ENCODE results near the gene MYBPC3.

MYBPC3 gene

DNA sequence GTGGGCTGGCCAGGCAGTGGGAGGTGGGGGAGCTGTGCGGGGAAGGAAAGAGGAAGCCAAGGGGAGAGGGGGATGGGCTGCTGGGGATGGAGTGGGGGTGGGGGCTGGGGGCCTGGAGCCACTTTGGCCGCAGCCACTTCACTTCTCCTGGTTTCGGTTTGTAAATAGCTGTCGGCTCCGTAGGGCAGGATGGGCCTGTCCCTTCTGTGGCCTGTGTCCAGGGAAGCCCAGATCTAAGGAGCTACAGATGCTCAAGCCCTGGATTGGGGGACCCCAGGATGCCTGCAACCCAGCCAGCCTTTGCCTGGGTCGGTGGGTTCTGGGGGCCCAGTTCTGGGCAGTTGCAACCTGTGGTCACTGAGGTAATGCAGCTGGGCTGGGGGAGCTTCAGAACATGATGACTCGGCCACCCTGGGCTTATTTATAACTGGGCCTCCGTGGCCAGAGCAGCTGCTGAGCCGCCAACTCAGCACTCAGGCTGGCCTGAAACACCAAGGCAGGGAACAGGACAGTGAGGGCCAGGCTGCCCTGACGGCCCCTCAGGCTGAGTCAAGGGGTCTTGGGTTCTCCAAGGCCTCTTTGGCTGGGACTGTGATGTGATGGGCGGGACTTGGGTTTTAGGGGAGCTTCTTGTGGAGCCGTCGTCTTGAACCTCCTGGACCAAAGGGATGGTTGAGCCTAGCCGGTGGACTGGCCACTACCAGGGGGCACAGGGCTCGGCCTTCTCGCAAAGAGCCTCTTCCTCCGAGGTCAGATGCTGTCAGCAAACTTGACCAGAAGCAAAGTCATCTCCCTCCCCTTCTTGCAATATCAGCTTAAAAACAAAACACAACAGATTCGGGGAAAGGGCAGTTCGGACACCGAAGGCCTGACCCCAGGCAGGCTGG lies 40.9 kb upstream of the MYBPC3 start:
- H3K27me3 ChIP-seq (ENCODE audit: control insufficient read depth, insufficient read depth, low read length), result no peaks in the 10 kb centered on the region
- no peaks in the 10 kb centered on the region for H3K9me3 ChIP-seq (ENCODE audit: control insufficient read depth, insufficient read depth, low read length)
- no peak overlapping the region for H3K4me3 ChIP-seq (ENCODE audit: low read length)
- no CpG with 5 or more reads among the region's 20 CpGs for WGBS (ENCODE audit: insufficient coverage, insufficient read length)
- DNase-seq (ENCODE audit: low read depth, low spot score), result no peak
- no peaks in the 10 kb centered on the region; the same call in 1 of the 2 replicates for H3K4me1 ChIP-seq (ENCODE audit: control insufficient read depth, insufficient read depth, low read length)
- H3K27ac ChIP-seq (ENCODE audit: low read length), result no peak overlapping the region
- no peaks in the 10 kb centered on the region for H3K36me3 ChIP-seq (ENCODE audit: control insufficient read depth, insufficient read depth, low read length)

DNA sequence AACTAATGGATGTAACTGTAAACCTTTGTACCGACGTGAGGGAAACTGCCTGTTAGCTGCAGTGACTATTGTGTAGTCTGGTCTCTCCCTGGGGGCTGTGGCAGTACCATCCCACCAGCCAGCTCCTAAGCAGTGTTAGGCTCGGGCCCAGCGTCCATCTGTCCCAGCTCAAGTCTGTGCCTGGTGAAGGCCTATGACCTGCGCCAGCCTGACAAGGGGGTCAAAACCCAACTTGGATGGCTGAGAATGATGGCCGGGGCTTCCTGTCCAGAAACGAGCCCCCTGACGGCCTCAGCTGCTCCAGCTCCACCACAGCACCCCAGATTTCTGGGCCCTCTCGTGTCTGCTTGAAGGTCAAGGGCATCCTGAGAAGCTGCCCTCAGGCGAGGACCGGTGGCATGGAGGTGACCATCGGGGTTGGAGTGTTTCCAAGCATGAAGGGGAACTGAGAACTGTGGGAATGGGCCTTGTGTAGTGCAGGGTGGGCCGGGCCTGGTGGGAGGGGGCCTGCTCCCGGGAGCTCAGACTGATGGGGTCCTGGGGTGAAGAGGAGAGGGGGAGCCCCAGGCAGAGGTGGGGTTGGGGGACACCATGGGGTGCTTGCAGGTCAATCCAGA lies 40.2 kb upstream of the MYBPC3 start:
- no peaks in the 10 kb centered on the region for H3K9me3 ChIP-seq (ENCODE audit: control insufficient read depth, insufficient read depth, low read length)
- H3K4me3 ChIP-seq (ENCODE audit: low read length), result no peak overlapping the region
- no peaks in the 10 kb centered on the region for H3K36me3 ChIP-seq (ENCODE audit: control insufficient read depth, insufficient read depth, low read length)
- H3K27ac ChIP-seq (ENCODE audit: low read length), result no peak overlapping the region
- no peaks in the 10 kb centered on the region for H3K27me3 ChIP-seq (ENCODE audit: control insufficient read depth, insufficient read depth, low read length)
- H3K4me1 ChIP-seq (ENCODE audit: control insufficient read depth, insufficient read depth, low read length), result no peaks in the 10 kb centered on the region; the same call in 1 of the 2 replicates
- WGBS (ENCODE audit: insufficient coverage, insufficient read length), result no CpG with 5 or more reads among the region's 14 CpGs
- no peak for DNase-seq (ENCODE audit: low read depth, low spot score)

DNA sequence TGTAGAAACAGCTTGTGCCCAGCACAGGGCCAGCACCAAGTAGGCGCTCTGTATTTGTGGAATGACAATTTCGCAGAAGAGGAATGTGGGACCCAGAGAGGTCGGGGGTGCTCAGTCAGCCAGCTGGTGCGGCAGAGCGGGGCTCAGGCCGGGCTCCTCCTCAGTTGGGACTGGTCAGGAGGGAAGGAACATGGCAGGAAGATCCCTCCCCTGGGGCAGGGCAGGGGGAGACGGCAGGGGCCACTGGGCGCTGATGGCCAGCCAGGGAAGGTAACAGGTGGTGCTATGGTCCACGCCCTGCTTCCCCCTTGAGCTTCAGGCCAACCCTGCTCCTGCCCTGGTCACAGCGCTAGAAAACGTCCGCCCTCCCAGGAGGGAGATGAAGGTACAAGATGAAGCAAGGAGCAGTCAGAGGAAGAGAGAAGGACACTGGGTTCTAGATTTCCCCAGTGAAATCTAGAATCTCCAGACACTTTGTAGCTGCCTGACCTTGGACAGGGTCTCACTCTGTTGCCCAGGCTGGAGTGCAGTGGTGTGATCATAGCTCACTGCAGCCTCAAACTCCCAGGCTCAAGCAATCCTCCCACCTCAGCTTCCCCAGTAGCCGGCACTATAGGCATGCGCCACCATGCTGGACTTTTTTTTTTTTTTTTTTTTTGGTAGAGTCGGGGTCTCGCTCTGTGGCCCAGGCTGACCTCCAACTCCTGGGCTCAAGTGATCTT lies 39.4 kb upstream of the MYBPC3 start:
- WGBS (ENCODE audit: insufficient coverage, insufficient read length), result no CpG with 5 or more reads among the region's 16 CpGs
- H3K27ac ChIP-seq (ENCODE audit: low read length), result no peak overlapping the region

DNA sequence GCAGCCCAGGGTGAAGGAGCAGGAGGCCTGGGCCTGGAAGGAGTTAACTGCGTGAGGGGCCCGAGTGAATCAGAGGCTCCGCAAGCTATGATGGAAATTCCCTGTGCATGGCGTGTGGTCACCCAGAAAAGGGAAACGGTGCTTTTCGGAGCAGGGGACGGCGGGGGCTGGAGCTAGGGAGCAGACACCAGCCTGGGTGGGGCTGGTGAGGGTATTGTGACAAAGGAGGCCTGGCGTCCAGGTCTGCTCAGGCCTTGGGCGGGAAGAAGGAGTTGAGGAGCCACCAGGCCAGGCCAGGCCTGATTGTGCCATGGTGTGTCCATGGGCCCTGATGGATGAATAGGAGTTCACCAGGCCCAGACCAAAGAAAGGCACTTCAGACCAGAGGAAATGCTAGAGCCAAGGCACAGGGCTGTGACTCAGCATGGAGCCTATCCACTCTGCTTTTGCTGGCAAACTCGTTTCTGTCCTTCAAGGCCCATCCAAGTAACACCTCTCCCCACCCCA lies 38.6 kb upstream of the MYBPC3 start:
- no CpG with 5 or more reads among the region's 11 CpGs for WGBS (ENCODE audit: insufficient coverage, insufficient read length)
- H3K27ac ChIP-seq (ENCODE audit: low read length), result no peak overlapping the region
- H3K27me3 ChIP-seq (ENCODE audit: control insufficient read depth, insufficient read depth, low read length), result no peaks in the 10 kb centered on the region
- no peak for DNase-seq (ENCODE audit: low read depth, low spot score)
- H3K36me3 ChIP-seq (ENCODE audit: control insufficient read depth, insufficient read depth, low read length), result no peaks in the 10 kb centered on the region
- no peak overlapping the region for H3K4me3 ChIP-seq (ENCODE audit: low read length)
- H3K9me3 ChIP-seq (ENCODE audit: control insufficient read depth, insufficient read depth, low read length), result no peaks in the 10 kb centered on the region
- no peaks in the 10 kb centered on the region; the same call in 1 of the 2 replicates for H3K4me1 ChIP-seq (ENCODE audit: control insufficient read depth, insufficient read depth, low read length)

More for the DNA sequence above, 39.4 kb upstream of the MYBPC3 start:
- DNase-seq (ENCODE audit: low read depth, low spot score), result no peak
- Histone ChIP-seq H3K36me3 (ENCODE audit: control insufficient read depth, insufficient read depth, low read length) (no peaks in the 10 kb centered on the region), H3K4me3 (ENCODE audit: low read length) (no peak overlapping the region), H3K4me1 (ENCODE audit: control insufficient read depth, insufficient read depth, low read length) (no peaks in the 10 kb centered on the region; the same call in 1 of the 2 replicates), H3K27me3 (ENCODE audit: control insufficient read depth, insufficient read depth, low read length) (no peaks in the 10 kb centered on the region), H3K9me3 (ENCODE audit: control insufficient read depth, insufficient read depth, low read length) (no peaks in the 10 kb centered on the region)

DNA sequence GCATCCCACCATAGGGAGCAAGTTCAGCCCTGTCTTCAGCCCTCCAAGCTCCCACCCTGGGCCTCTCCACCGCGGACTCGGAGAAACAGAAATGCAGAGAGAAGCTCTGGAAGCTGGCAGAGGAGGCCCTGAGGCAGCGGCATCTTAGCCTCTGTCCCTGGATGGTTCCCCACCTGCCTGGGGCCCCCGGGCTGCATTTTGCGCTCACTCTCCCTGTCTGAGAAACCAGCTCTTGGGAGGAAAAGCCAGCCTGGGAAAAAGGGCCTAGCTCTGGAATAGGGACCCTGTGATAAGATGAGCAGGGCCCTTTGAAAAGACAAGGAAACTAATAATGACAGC lies 37.9 kb upstream of the MYBPC3 start:
- no peaks in the 10 kb centered on the region; the same call in 1 of the 2 replicates for H3K4me1 ChIP-seq (ENCODE audit: control insufficient read depth, insufficient read depth, low read length)
- no peaks in the 10 kb centered on the region for H3K9me3 ChIP-seq (ENCODE audit: control insufficient read depth, insufficient read depth, low read length)
- H3K27me3 ChIP-seq (ENCODE audit: control insufficient read depth, insufficient read depth, low read length), result no peaks in the 10 kb centered on the region
- DNase-seq (ENCODE audit: low read depth, low spot score), result no peak
- no CpG with 5 or more reads among the region's 6 CpGs for WGBS (ENCODE audit: insufficient coverage, insufficient read length)
- H3K4me3 ChIP-seq (ENCODE audit: low read length), result no peak overlapping the region
- no peak overlapping the region for H3K27ac ChIP-seq (ENCODE audit: low read length)
- H3K36me3 ChIP-seq (ENCODE audit: control insufficient read depth, insufficient read depth, low read length), result no peaks in the 10 kb centered on the region

DNA sequence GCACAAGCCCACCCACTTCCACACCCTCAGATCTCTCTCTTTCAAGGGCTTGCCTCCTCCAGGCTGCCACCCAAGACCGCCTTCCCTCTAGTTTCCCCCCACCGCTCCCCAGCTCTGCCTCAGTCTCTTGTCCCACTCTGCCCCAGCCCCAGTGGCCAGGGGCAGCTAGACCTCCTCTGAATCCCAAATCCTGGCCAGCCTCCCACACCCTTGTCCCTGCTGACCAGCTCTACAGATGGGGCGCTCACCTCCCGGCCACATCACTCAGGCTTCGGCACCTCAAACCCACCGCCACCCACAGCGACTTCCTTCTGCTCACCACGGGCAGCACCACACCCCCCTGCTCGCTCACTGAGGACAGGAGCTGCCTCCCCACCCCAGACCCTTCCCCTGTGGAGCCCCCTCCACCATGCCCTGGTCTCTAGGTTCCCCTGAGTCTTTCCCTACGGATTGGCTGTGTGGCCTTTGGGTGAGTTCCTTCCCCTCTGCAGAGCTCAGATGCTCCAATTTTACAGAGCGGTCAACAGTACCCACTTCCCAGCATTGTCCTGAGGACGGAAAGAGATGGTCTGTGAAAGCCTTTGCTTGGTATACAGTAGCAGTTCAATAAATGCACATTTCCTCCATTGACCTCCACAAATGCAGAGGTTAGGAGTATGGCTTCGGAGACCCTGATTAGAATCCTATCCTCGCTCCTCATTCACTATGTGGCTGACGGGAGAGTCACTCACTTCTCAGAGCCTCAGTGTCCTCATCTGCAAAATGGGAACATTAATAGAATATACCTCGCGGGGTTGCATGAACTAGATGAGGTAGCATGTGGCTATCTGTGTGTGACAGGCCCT lies 37.3 kb upstream of the MYBPC3 start:
- no CpG with 5 or more reads among the region's 17 CpGs for WGBS (ENCODE audit: insufficient coverage, insufficient read length)
- no peak overlapping the region for H3K27ac ChIP-seq (ENCODE audit: low read length)
- H3K9me3 ChIP-seq (ENCODE audit: control insufficient read depth, insufficient read depth, low read length), result no peaks in the 10 kb centered on the region
- no peak overlapping the region for H3K4me3 ChIP-seq (ENCODE audit: low read length)
- DNase-seq (ENCODE audit: low read depth, low spot score), result no peak
- H3K27me3 ChIP-seq (ENCODE audit: control insufficient read depth, insufficient read depth, low read length), result no peaks in the 10 kb centered on the region
- H3K36me3 ChIP-seq (ENCODE audit: control insufficient read depth, insufficient read depth, low read length), result no peaks in the 10 kb centered on the region
- no peaks in the 10 kb centered on the region for H3K4me1 ChIP-seq (ENCODE audit: control insufficient read depth, insufficient read depth, low read length)

DNA sequence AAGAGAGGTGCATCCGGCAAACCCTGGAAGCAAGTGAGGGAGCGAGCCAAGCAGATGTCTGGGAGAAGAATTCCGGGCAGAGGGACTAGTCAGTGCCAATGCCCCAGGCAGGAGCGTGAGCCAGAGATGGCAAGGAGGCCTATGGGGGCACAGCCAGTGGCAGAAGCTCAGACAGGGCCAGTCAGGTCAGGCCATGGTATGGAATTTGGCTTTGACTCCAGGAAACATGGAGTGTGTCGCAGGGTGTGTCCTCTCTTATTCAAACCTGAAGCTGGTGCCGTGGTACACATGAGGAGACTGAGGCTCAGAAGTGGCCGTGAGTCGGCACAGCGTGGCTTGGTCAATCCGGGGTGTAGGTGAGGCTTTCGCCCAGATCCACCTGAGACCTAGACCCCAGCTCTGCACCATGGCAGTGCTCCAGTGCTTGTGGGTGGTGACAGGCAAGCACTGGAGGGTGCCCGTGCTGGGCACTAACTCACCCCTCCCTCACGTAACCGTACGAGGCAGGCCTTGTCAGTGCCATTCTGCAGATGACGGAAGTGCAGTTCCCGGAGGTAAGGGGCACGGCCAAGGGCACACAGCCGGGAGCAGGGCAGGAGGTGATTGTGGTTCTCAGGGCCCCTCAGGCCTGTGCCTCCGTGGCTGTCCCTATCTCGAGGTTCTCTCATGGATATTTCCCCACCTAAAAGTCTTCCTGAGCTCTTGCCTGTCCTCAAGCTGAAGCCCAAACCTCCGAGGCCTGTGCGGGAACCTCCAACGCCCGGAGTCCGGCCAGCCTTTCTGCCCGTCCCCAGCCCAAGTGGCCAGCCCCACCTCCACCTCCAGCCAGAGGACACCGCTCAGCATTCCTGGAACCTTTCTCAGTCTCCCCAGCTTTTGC lies 36.4 kb upstream of the MYBPC3 start:
- Histone ChIP-seq H3K4me1 (ENCODE audit: control insufficient read depth, insufficient read depth, low read length) (no peaks in the 10 kb centered on the region), H3K9me3 (ENCODE audit: control insufficient read depth, insufficient read depth, low read length) (no peaks in the 10 kb centered on the region), H3K4me3 (ENCODE audit: low read length) (no peak overlapping the region), H3K27ac (ENCODE audit: low read length) (no peak overlapping the region), H3K36me3 (ENCODE audit: control insufficient read depth, insufficient read depth, low read length) (no peaks in the 10 kb centered on the region), H3K27me3 (ENCODE audit: control insufficient read depth, insufficient read depth, low read length) (no peaks in the 10 kb centered on the region)
- no peak for DNase-seq (ENCODE audit: low read depth, low spot score)
- no CpG with 5 or more reads among the region's 28 CpGs for WGBS (ENCODE audit: insufficient coverage, insufficient read length)

DNA sequence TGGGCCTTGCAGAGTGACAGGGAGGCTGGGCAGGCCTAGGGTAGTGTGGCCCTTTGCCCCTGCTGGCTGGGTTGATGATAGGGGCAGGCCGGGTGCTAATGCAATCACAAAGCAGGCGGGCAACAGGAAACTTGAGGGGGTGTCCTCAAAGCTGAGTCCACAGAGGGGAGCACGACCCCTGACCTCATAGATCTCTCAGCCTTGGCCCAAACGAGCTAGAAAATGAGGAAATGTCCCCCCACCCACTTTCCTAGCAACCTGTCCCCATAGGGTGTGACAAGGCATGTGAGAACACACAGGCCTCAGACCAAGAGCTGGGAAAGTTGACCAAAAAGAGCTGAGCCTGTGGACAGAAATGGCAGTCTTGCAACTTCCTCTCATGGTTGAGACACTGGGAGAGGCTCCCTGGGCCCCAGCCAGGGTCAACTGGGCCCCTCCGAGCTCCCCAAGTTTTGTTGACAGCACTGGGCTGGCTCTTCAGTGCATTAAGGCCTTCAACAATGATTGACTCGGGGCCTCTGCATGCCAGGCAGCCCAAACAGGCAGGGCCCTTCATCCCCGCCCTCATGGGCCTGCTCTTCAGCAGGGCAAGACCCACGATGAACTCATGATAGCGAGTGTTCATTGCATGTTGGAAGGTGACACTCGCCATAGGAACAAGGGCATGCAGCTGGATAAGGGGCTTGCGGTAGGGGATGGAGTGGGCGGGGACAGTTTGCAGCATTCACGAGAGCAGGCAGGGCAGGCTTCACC lies 35.6 kb upstream of the MYBPC3 start:
- Histone ChIP-seq H3K27me3 (ENCODE audit: control insufficient read depth, insufficient read depth, low read length) (no peaks in the 10 kb centered on the region), H3K36me3 (ENCODE audit: control insufficient read depth, insufficient read depth, low read length) (no peaks in the 10 kb centered on the region), H3K9me3 (ENCODE audit: control insufficient read depth, insufficient read depth, low read length) (no peaks in the 10 kb centered on the region), H3K4me3 (ENCODE audit: low read length) (no peak overlapping the region), H3K4me1 (ENCODE audit: control insufficient read depth, insufficient read depth, low read length) (no peaks in the 10 kb centered on the region), H3K27ac (ENCODE audit: low read length) (no peak overlapping the region)
- no peak for DNase-seq (ENCODE audit: low read depth, low spot score)
- no CpG with 5 or more reads among the region's 13 CpGs for WGBS (ENCODE audit: insufficient coverage, insufficient read length)

DNA sequence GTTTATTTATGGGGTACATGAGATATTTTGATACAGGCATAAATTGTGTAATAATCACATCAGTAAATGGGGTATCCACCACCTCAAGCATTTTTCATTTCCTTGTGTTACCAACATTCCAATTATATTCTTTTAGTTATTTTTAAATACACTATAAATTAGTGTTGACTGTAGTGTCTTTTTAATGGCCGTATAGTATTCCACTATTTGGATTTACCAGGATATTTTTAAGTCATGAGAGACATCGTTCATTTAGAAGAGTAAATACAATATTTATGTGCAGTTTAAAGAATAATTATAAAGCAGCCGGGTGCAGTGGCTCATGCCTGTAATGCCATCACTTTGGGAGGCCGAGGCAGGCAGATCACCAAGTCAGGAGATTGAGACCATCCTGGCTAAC lies 32.0 kb upstream of the MYBPC3 start:
- no peaks in the 10 kb centered on the region for H3K36me3 ChIP-seq (ENCODE audit: control insufficient read depth, insufficient read depth, low read length)
- H3K4me3 ChIP-seq (ENCODE audit: low read length), result no peak overlapping the region
- H3K4me1 ChIP-seq (ENCODE audit: control insufficient read depth, insufficient read depth, low read length), result no peaks in the 10 kb centered on the region
- no peaks in the 10 kb centered on the region for H3K9me3 ChIP-seq (ENCODE audit: control insufficient read depth, insufficient read depth, low read length)
- WGBS (ENCODE audit: insufficient coverage, insufficient read length), result no CpG with 5 or more reads among the region's 4 CpGs
- H3K27ac ChIP-seq (ENCODE audit: low read length), result no peak overlapping the region
- no peak for DNase-seq (ENCODE audit: low read depth, low spot score)
- no peaks in the 10 kb centered on the region for H3K27me3 ChIP-seq (ENCODE audit: control insufficient read depth, insufficient read depth, low read length)
